ENCODE data around the gene PITPNM1.

The PITPNM1 gene

DNA sequence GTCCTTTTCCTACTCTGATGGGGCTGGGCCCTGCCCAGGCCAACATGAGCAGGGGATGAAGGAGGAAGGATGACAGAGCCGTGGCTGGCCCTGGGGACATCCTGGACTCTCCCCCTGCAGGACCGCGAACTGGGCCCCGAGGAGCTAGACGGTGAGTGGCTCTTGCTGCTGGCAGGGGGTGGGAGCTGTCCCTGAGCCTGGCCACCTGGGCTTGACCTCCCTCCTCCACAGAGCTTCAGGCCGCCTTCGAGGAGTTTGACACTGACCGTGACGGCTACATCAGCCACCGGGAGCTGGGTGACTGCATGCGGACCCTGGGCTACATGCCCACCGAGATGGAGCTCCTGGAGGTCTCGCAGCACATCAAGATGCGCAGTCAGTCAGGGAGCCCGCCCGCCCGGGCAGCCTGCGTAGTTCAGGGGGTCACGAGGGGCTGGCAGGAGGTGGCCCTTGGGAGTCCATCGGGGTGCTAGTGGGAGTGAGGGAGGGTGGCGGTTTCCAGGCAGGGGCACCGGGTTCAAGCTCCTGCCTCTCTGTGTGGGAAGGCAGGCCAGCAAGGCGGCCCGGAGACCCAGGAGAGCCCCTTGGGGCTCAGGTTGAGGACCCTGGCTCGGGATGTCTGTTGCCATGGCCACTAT, 49.0 kb downstream of the PITPNM1 start:
- H3K9me3 Mint-ChIP-seq: no peaks in the 10 kb centered on the region
- H3K4me1 Mint-ChIP-seq: peaks cover 6% of the 10 kb centered on the region
- H3K27ac Mint-ChIP-seq: no peak overlapping the region
- no peaks in the 10 kb centered on the region for H3K36me3 Mint-ChIP-seq
- no peak for ATAC-seq
- H3K4me3 Mint-ChIP-seq: no peak overlapping the region
- no peak for DNase-seq (ENCODE audit: low spot score in 2 of 2)

DNA sequence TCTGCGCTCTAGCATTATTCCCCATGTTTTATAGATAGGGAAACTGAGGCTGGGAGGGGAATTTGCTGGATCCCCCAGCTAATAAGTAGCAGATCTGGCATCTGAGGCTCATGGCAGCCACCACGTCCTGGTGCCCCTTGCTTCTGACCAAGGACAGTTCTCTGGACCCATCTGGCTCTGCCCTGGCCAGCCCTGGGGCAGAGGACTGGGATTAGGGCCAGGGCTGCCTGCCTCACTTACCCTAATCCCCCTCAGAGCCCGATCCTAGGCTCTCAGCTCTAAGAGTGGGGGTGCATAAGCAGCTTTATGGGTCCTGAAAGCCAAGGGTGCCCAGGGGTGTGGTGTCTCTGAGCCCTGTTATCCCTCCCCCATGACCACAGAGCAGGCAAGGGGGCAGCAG, 50.1 kb downstream of the PITPNM1 start, which contains the start of gene CABP4:
CABP4 (plus strand) TSS at position 301 of the 400 bp plus-strand sequence; CDS start at position 371, 70 bp downstream.
- ATAC-seq (no peak), DNase-seq (ENCODE audit: low spot score in 2 of 2) (no peak)
- H3K27ac Mint-ChIP-seq: peak within 1 kb of the TSS; percentile 69
- H3K4me1 Mint-ChIP-seq: peaks cover 5% of the 10 kb centered on the region
- H3K4me3 Mint-ChIP-seq: no peak within 1 kb of the TSS
- no peaks in the 10 kb centered on the region for H3K36me3 Mint-ChIP-seq
- H3K9me3 Mint-ChIP-seq: no peaks in the 10 kb centered on the region

DNA sequence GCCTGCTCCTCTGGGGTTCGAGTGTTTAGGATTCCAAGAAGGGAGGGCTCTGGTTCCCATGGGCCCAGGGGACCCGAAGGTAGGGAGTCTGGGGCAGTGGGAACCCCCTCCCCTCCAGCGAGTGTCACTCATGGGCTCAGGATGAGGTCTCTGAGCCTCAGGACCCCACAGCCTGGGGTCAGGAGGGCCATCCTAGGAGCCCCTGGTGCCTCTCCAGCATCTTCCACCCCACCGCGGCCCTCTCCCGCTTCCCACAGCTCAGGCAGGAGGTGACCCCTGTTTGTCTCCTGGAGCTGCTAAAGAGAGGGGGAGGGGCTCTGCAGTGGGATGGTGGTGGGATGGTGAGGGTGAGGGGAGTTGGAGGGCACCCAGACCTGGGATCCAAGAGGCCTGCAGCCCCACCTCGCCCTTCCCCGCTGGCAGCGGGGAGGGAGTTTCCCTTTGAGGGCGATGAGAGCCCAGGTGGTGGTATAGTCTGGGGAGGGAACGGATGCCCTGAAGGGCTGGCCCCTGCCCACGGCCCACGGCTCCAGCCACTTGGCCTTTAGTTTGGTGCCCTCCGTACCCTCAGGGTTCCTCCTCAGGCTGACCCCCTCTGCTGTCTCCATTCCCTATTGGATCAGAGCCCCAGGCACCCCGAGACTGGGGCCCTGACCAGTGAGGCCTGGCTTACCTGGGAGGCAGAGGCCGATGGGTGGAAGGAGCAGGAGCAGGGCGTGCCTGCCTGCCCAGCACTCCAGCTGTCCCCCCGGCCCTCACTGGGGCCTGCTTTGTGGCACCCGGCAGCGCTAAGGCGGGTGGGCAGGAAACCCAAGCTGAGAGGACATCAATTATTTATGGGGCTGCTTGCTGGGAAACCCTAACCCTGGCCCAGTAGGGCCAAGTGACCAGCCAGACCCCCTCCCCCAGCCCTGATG, 51.1 kb downstream of the PITPNM1 start:
- H3K4me1 Mint-ChIP-seq: peaks cover 5% of the 10 kb centered on the region
- H3K27ac Mint-ChIP-seq: no peak overlapping the region
- DNase-seq (ENCODE audit: low spot score in 2 of 2) (no peak), ATAC-seq (no peak)
- no peaks in the 10 kb centered on the region for H3K36me3 Mint-ChIP-seq
- H3K9me3 Mint-ChIP-seq: no peaks in the 10 kb centered on the region
- H3K4me3 Mint-ChIP-seq: no peak overlapping the region

DNA sequence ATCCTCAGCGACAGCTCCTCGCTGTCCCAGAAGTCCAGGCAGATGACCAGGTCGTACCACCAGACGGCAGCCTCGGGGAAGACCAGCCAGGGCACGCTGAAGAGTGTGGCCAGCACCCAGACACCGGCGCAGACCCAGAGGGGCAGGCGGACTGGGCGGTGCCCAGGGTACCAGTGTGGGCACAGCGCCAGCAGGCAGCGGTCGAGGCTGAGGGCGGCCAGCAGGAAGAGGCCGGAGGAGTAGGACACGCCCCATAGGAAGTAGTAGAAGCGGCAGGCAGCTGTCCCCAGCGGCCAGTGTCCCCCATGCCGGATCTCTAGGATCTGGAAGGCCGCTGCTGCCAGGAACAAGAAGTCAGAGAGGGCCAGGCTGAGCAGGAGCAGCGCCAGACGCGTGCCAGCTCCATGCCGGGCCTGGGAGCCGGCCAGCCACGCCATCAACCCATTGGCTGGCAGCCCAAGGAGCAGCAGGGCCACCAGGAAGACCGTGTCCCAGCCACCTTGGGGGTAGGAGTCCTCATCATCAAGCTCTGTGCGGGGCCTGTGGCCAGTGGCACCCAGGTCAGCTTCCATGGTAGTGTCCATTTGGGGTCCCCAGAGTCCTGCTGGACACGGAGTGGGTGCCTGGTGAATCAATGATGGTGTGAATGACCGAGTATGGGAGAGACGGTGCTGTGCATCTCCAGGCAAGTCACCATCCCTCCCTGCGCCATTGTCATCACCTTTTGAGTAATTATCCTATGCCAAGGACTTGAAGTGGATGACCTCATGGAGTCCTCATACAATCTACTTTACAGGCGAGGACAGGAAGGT, 52.8 kb downstream of the PITPNM1 start, which contains the start of gene GPR152:
GPR152 (minus strand) TSS at position 589 of the 812 bp plus-strand sequence; CDS start at position 584, 5 bp downstream.
- Mint-ChIP-seq H3K4me1 (peaks cover 18% of the 10 kb centered on the region), H3K36me3 (peaks cover under 1% of the 10 kb centered on the region), H3K9me3 (no peaks in the 10 kb centered on the region), H3K4me3 (no peak within 1 kb of the TSS), H3K27ac (peak within 1 kb of the TSS; percentile 56)
- no peak for DNase-seq (ENCODE audit: low spot score in 2 of 2)
- ATAC-seq: no peak

DNA sequence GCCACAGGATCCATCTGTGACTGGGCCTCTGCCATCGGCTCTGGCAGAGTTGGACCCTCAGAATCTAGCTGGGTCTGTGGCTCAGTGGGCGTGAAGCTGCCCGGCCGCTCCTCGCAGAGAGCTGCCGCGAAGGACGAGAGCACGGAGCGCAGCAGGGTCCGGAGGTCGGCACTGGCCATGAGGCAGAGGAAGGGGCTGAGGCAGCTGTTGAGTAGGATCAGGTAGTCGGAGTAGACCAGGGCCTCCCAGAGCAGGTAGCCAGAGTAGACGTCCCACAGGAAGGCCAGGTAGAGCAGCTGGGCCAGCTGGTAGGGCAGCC, 53.5 kb downstream of the PITPNM1 start:
- ATAC-seq: no peak
- no peak for DNase-seq (ENCODE audit: low spot score in 2 of 2)
- H3K4me1 Mint-ChIP-seq: peaks cover 20% of the 10 kb centered on the region
- H3K27ac Mint-ChIP-seq: peak overlapping the region; percentile 56
- no peak overlapping the region for H3K4me3 Mint-ChIP-seq
- no peaks in the 10 kb centered on the region for H3K9me3 Mint-ChIP-seq
- H3K36me3 Mint-ChIP-seq: peaks cover 8% of the 10 kb centered on the region

DNA sequence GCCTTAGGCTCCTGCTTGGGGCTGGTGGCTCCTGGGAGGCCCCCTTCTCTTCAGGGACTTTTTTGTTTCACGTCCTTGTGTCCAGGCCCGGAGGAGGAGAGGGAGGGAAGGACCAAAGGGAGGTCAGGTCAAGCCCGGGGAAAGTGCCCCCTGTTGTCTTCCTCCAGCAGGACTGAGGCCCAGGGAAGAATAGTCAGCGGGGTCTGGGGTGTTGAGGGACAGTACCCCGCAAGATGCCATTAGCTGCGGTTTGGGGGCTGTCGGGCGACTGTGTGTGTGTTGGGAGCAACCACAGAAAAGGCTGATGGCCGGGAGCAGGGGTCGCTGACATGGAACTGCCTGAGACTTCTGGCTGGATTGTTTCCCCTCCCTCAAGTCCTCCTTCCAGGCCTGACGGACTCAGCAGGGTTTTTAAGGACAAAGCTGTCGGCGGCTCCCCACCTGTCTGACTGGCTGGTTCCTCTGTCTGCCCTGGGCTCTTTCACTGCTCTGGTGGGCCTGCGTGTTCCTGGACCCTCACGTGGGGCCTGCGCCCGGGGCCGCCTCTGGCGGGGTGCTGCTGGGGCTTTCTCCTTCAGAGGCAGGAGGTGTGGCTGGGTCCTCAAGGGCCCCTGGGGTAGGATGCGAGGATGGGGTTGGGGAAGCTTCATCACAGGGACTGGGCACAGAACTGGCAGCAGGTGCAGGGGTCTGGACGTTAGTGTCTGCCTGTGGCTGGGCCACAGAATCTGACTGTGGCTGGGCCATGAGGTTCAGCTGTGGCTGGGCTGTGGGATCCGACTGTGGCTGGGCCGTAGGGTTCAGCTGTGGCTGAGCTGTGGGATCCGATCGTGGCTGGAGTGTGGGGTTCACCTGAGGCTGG, 54.1 kb downstream of the PITPNM1 start:
- Mint-ChIP-seq H3K36me3 (peaks cover 8% of the 10 kb centered on the region), H3K9me3 (no peaks in the 10 kb centered on the region), H3K4me1 (peaks cover 26% of the 10 kb centered on the region), H3K4me3 (no peak overlapping the region), H3K27ac (peak overlapping the region; percentile 56)
- ATAC-seq (no peak), DNase-seq (ENCODE audit: low spot score in 2 of 2) (no peak)

DNA sequence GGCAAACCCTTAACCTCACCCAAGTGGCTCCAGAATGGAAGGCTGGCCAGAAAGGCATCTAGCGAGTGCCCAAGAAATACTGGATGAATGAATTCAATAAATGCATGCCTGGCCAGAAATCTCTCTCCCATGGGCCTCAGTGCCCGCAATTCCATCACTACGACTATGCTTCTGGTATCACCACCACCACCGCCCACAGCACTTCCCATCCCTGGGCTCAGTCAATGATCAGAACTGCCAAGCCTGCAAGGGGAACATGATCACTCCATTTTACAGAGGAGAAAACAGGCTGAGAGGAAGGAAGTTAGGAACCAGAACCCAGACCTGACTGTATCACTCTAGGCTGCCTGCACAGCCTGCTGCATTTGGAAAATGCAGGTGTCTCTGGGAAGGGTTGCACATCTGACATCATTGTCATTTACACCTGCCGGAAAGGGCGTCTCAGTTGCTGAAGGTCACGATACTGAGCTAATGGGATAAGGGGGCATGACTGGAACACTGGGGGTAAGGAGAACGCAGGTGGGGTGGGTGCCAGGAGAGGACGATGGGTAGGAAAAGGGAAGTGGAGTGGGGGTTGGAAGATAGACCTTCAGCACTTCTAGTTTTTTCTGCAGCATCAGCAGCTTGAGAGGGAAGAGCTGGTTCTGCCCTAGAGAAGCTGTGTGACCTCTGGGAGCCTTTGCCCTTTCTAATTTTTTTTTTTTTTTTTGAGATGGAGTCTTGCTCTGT, 55.9 kb downstream of the PITPNM1 start:
- peaks cover 19% of the 10 kb centered on the region for H3K36me3 Mint-ChIP-seq

DNA sequence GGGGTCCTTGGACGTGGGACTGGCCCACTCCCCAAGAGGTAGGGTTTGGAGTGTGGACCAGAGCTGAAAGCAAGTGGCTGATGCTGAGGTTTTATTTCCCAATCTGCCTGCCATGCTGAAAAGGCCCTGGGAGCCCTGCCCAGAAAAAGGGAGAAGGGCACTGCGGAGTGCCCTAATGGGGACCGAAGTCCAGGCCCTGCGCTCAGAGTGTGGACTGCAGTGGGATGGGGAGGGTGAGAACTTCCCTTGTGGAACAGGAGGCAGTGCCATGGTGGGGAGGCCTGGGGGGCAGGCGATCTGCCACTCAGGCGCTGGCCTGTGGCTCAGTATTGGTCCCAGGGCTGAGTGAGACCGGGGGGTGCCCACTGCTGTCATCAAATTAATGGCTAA, 56.9 kb downstream of the PITPNM1 start:
- peaks cover 45% of the 10 kb centered on the region for H3K4me1 Mint-ChIP-seq
- DNase-seq (ENCODE audit: low spot score in 2 of 2) (no peak), ATAC-seq (no peak)
- no peaks in the 10 kb centered on the region for H3K9me3 Mint-ChIP-seq
- H3K4me3 Mint-ChIP-seq: no peak overlapping the region
- peak overlapping the region; percentile 95 for H3K27ac Mint-ChIP-seq
- H3K36me3 Mint-ChIP-seq: peaks cover 25% of the 10 kb centered on the region

More for the DNA sequence above, 55.9 kb downstream of the PITPNM1 start:
- no peaks in the 10 kb centered on the region for H3K9me3 Mint-ChIP-seq
- peak overlapping the region; percentile 9 for H3K27ac Mint-ChIP-seq
- DNase-seq (ENCODE audit: low spot score in 2 of 2) (no peak), ATAC-seq (no peak)
- no peak overlapping the region for H3K4me3 Mint-ChIP-seq
- H3K4me1 Mint-ChIP-seq: peaks cover 44% of the 10 kb centered on the region

DNA sequence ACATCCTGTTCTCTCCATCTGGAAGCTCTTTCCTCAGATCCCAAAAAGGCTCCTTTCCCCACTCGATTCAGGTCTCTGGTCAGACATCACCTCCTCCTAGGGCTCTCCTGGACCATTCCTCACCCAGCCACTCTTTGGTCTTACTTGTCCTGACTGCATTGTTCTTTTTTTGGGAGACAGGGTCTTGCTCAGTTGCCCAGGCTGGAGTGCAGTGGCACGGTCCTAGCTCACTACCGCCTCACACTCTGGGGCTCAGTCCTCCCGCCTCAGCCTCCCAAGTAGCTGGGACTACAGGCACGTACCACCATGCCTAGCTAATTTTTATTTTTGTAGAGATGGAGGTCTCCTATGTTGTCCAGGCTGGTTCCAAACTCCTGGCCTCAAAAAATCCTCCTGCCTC, 59.6 kb downstream of the PITPNM1 start:
- H3K4me1 Mint-ChIP-seq: peaks cover 69% of the 10 kb centered on the region
- no peak for DNase-seq (ENCODE audit: low spot score in 2 of 2)
- H3K36me3 Mint-ChIP-seq: peaks cover 36% of the 10 kb centered on the region
- peak overlapping the region; percentile 95 for H3K27ac Mint-ChIP-seq
- no peak for ATAC-seq
- no peaks in the 10 kb centered on the region for H3K9me3 Mint-ChIP-seq
- peak overlapping the region; percentile 95 for H3K4me3 Mint-ChIP-seq

DNA sequence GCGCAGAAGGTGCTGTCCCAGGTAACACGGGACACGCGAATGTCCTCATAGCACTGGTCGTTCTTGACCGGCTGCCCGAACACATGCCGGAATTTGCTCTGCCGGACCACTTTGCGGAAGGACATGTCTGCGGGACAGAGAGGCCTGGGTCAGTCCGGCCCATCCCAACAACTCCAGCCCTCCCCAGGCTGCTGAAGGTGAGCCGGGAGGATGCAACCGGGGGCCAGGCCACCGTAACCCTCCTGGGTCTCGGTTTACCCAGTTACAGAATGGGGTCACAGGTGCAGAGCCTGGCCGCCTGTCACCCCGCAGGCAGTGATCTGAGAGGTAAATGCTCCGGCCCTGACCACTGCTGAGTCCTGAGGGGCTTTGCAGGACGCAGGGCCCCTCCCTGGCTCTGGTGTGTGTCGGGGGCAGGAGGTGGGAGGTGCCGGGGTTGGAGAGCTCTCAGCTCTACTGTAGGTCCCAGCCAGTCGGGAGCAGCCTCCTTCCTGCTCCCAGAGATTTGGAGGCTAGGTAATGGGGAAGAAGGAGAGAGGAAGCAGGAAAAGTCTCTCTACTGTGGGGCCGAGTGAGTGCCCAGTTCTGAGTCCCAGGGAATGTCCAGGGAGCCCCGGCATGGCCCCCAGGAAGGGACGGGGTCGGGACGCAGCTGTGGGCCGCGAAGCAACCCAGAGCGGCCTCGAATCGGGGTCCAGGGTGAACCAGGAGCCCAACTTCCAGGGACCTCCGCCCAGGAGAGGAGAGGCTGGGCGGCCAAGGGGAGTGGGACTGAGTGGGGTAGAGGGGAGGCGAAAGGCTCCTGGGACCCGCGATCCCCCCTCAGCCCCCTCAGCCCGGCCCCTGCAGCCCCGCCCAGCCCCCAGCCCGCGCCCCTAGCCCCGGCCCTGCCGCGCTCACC, 62.4 kb downstream of the PITPNM1 start:
- ATAC-seq (no peak), DNase-seq (ENCODE audit: low spot score in 2 of 2) (no peak)
- H3K4me3 Mint-ChIP-seq: peak overlapping the region; percentile 95
- no peaks in the 10 kb centered on the region for H3K9me3 Mint-ChIP-seq
- peaks cover 60% of the 10 kb centered on the region for H3K36me3 Mint-ChIP-seq
- H3K4me1 Mint-ChIP-seq: peaks cover 83% of the 10 kb centered on the region
- H3K27ac Mint-ChIP-seq: peak overlapping the region; percentile 80

Measured in stimulated activated effector memory CD8-positive, alpha-beta T cell treated with anti-CD3 and anti-CD28 coated beads, Interleukin-12 subunit alpha, Interleukin-12 subunit beta, amount 100 ng/mL, for 72 hours (primary cell).